Activated T-helper 1 cell treated with anti-CD3 and anti-CD28 coated beads, Interleukin-2, amount 50 U/mL, for 16 hours (primary cell): ENCODE data around the gene POLDIP3.
A peak's percentile ranks its signal among the peaks of the same experiment; 100 is the strongest.
"Not testable (repeated sequence)": the region's sequence is repeated elsewhere in the genome, so short reads cannot be mapped to it uniquely, and the experiment has no call there.

Experiments used
- DNase-seq, 2 donors: peaks; one replicate each; pipeline ENCODE4 v3.0.0-alpha.2; 2020; ENCODE audit warnings: low read depth in 1 of 2, low spot score in 1 of 2

The POLDIP3 gene

DNA sequence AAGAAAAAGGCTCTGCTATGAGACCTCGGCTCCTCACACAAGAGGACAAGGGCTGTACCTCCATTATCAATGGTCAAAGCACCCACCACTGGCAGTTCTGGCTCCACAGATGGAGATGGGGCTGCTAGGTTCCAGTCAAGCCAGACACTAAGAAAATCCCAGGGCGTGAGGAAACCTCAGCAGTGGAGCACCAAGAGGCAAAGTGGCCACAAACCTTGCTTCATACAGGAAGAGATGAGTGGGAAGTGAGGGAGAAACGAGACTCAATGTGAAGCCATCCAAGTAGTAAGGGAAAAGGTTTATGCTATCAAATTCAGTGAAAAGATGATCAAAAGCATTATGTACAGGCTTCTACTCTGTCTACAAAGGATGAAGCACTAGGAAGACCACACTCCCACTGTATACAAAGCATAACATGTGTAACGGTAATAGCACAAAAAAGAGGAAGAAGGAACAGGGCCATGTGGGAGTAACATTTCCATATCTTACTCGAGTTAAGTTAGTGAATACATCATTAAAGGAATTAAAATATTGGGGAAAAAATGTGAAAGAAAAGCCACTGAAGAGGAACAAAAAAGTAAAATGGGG lies 27.0 kb downstream of the POLDIP3 start:
- DNase-seq = no peak

DNA sequence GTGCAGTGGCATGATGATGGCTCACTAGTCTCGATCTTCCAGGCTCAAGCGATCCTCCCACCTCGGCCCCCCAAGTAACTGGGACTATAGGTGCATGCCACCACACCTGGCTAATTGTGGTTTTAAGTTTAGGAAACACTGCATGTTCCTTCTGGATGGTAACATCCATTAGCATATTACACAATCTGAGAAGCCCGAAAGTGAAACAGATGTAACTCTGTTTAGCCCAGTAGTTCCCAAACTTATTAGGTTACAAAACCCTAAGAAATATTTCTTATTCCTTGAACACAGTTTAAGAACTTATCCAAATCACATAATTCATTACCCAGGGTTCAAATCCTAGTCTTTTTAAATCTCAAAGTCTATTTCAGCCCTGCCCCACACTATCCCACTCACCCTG lies 28.3 kb downstream of the POLDIP3 start:
- DNase-seq = no peak

DNA sequence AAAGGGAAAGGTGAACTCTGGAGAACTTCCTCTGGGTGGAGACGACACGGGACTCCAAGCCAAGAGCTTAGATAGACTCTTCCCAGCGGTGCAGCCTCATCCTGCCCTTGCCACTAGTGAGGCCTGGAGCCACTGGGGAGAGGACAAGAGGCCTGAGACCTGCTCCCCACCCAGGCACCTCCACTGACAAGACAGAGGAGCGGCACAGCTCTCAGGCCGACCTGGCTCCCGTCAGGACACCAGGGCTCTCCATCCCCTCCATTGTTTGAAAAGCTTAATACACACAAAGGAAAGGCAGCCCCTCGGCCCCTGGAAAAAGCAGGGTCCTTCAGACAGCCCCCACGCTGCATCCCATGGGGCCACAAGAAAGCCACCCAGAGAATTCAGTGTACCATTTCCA lies 29.6 kb downstream of the POLDIP3 start:
- no peak for DNase-seq

DNA sequence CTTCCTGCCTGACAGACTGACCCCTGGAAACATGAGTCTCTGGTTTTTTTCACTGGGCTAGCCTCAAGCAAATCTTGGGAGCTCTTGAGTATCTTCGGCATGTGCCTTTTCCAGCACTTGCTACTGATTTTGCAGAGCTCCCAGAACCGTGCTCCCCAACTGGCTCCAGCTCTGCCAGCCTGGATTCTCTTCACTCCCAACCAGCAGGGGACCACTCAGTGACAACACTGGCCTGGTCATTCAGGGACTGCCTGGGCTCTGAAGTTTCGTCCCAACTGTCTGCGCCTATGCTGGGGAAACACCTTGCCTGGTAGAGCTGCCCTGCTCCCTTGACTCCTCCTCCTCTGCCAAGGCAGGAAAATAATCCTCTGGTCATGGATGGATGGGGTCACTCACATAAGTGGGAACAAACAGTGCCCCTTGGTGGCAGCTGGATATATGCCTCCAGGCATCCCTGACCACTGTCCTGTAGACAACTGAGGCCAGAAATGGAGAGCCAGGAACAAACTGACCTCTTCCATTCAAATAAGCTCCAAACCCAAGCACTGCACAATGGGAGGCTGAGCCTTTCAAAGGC lies 30.2 kb downstream of the POLDIP3 start:
- no peak for DNase-seq

DNA sequence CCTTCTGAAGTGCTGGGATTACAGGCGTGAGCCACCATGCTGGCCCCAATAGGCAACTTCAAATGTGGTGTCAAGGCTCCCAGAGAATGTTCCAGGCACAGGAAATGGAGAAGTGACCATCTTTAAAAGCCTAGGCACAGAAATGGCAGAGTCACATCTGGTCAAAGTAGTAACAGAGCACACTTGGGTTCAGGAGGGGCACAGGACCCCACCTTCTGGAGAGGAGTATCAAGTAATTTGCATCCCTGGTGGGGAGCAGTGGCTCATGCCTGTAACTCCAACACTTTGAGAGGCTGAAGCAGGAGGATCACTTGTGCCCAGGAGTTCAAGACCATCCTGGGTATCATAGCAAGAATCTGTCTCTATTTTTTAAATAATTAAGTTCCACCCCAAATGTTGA lies 31.7 kb downstream of the POLDIP3 start:
- no peak for DNase-seq

DNA sequence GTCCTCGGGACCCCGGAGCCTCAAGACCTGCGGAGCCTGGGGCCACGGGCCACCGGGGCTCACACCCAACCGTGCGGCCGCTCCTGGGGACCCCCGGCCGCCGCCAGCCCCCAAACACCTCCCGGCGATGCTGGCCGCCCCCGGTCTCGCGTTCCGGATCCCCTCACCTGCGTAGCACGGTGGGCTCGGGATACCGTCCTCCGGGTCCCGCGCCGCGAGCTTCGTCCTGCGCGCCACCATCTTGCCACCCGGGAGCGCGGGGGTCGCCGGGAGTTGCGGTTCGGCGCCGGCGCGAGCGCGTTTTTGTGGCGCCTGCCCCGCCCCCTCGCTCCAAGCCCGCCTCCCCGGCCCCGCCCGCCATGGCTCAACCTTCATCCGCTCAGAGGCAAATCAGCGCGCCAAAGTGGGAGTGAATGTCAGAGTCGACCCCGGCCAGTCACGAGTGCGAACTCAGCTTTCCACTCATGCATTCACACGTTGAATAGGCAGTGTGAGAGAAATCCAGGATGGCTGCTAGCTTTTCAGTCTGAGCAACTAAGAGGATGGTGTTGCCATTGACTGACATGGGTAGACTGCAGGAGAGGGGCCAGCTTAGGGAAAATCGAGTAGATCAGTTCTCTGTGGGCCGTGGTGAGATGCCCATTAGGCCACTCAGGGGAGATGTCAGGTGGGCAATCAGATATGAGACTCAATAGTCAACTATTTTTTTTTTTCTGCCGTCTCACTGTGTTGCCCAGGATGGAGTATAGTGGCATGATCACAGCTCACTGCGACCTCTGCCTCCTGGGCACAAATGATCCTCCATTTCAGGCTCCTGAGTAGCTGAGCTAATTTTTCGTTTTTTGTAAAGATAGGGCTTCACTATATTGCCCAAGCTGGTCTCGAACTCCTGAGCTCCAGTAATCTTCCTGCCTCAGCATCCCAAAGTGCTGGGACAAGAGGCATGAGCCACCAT lies 32.6 kb downstream of the POLDIP3 start:
- peak; percentile 71 to 73 for DNase-seq

DNA sequence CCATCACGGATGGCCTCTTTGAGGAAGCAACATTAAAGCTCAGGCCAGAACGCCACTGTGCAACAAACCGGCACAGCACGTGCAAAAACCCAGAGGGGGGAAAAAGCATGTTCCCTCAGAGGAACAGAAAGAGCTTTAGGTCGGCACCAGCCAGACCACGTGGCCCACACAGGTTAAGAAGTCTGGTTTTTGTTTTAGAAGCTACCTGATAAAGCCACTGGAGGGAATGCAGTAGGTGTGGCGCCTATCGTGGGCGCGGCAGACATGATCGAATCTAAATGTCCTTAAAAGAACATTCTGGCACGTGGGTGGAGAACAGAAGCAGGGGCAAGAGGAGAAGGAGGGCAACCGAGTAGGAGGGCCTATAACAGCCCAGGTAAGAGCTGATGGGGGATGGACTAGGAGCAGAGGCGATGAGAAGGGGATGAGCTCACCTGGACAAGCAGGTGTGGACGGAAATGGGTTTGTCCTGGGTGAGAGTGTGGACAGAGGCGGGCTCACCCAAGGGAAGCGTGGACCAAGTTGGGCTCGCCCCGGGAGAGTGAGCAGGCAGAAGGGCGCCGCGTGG lies 33.4 kb downstream of the POLDIP3 start:
- not testable (repeated sequence) for DNase-seq

DNA sequence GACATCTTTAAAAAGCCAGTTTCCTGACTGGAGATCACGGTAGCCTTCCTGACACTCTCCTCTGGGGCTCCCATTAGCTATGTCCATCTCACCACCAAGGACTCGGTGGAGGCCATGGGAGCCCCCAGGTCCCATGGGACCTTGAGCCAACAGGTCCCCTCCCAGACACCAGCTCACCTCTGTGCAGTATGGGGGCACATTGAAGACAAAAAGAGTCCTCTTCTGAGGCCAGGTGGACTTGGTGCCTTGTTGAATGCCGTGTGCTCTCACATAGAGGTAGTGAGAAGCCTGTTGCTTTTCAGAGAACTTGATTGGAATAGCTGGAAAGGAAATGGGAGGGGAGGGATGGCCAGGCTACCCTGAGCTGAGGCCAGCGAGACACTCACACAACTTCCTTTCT lies 34.6 kb downstream of the POLDIP3 start:
- DNase-seq = not testable (repeated sequence)

DNA sequence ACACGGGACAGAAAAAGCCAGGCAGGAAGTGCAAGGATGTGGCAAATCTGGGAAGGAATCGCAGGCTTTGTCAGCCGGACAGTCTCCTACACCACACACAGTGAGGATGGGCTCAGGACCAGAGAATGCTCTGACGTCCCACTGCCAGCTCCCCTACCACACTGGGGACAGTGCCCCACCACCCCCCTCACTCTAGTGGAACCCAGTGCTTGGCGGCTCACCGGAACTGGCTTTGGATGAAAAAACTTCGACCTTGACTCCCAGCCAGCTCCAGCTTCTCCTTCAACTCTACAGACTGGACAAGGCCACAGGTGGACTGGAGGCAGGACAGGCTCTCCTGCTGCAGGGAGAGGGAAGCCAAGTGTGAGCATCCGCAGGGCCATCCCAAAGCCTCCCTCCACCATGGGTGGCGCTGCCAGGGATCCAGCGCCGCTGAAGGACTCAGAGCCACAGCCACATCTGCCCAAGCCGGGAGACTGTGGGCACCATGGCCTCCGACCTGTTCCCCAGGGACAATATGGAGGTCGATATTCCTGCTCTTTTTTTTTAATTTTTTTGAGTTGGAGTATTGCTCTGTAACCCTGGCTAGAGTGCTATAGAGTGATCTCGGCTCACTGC lies 37.0 kb downstream of the POLDIP3 start:
- no peak for DNase-seq

DNA sequence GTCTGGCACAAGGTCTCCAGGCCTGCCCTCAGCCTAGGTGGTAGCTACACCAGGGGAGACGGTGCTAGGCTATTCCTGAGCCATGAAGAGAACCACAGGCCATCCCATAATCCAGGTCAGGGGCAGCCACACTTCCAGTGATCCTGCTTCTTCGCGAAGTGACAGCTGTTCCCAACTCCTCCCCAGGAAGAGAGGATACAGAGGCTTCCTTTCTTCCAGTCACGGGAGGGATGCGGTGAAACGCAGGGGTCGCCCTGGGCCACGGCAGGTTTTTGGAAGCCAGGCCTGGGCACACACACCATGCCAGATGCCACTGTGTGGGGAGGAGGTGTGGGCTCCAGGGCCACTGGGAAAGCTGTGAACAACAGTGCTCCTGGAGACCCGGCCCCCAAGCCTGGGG lies 37.5 kb downstream of the POLDIP3 start:
- DNase-seq = not testable (repeated sequence)

DNA sequence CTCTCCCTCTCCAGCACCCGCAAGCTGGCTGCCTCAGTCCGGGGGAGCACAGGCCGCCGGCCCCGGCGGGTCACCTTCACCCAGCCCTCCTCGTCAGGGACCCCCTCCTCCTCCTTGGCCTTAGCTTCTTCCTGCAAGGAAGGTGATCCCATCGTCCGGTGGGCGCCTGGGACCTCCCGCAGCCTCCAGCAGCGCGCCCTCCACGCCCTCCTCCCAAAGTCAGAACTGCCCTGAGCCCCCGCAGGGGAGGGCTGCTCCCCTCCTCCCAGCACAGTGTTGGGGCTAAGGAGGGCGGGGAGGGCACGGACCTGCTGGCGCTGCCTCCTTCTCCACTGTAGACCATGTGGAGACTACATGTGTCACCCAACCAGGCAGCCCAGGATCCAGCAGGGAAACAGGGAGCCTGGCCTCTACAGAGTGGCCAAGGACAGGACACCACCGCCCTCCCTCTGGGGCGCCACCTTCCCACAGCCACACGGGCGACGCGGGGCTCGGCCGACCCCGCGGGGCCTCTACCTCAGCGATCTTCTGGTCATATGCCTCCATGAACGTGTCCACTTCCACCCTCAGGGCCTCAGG lies 38.6 kb downstream of the POLDIP3 start:
- DNase-seq = not testable (repeated sequence)

DNA sequence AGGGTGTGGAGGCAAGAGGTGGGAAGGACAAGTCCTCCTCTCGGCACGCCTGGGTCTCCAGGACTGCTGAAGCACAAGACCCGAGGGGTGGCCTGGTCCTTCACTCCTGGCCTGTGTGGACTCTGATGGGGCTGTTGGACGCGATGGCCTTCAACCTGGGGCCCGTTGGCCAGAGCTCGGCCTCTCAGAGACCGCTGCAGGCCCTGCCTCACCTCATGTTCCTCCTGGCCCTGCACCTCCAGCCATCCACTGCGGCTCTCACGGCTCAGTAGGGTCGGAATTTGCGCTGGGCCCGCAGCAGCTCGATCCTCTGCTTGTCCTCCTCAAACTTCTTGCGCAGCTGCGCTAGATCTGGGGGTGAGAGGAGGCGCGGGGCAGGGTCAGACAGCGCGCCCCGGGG lies 40.2 kb downstream of the POLDIP3 start:
- not testable (repeated sequence) for DNase-seq

DNA sequence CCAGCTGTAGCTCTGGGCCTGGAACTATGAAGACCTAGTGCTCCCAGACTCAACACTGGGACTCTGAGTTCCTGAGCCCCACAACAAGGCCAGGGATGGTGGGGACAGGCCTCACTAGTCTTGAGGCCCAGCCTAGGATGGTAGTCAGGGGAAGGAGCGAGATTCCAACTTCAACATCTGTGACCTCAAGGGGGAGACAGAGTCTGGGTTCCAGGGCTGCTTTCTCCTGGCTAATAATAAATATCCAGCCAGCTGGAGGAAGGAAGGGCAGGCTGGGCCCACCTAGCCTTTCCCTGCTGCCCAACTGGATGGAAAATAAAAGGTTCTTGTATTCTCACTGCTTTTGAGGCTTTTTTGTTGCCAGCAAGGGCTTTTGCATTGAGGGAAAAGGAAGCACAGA lies 40.6 kb downstream of the POLDIP3 start:
- not testable (repeated sequence) for DNase-seq

DNA sequence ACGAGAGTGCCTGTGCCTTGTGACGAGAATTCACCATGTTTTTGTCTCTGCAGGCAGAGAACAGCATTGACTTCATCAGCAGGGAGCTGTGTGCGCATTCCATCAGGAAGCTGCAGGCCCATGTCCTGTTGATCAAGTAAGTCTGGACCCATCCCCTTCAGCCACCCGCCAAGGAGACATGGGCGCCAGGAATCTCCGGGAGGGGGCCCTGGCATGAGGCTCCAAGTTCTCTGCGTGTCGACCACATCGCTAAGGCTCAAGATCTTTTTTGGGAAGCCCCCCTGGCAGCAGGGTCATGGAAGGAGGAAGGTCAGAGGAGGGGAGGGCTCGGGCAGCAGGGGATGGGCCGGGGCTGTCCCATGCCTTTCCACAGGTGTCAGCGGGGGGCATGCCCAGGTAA lies 43.6 kb downstream of the POLDIP3 start:
- not testable (repeated sequence) for DNase-seq

DNA sequence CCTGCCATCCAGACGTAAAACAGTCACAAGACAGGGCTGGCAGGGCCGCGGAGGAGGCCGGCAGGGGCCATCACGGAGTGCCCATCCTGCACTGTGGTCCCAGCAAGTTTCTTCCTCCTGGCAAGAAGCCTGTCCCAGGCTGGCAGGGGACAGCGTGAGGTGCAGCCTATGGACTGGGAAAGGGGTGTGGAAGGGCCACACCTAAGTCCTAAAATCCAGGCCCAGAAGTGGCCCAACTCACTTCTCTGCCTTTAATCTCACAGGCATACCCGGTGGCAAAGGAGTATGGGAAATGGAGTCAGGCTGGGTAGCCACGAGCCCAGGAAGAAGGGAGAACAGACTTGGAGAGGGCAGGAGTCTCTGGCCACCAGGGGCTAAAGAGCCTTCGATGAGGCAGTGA lies 44.1 kb downstream of the POLDIP3 start:
- DNase-seq = not testable (repeated sequence)

DNA sequence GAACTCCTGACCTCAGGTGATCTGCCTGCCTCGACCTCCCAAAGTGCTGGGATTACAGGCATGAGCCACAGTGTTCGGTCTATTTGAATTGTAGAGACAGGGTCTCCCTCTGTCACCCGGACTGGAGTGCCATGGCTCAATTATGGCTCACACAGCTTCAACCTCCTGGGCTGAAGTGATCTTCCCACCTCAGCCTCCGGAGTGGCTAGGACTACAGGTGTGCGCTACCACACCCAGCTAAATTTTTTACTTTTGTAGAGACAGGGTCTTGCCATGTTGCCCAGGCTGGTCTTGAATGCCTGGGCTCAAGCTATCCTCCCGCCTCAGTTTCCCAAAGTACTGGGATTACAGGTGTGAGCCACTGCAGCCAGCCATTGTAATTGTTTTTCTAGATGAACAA lies 46.7 kb downstream of the POLDIP3 start:
- not testable (repeated sequence) for DNase-seq

DNA sequence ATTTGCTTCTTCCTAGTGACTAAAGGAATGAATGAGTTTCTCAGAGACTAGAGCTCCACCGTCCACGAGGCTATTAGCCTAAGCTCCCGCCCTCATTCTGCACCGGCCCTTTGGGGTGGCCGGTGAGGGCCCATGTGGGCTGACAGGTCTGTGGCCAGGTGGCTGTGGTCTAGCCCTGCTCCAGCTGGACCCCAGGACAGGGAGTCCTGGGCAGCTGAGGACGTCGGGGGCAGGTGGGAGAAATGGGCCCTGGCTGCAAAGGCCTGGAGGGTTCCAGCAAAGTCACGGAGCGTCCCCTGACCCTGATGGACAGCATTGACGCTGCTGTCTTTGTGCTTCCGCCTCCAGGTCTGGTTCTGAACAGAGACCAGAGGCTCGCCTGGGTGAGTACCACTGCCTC lies 48.7 kb downstream of the POLDIP3 start:
- no peak for DNase-seq

DNA sequence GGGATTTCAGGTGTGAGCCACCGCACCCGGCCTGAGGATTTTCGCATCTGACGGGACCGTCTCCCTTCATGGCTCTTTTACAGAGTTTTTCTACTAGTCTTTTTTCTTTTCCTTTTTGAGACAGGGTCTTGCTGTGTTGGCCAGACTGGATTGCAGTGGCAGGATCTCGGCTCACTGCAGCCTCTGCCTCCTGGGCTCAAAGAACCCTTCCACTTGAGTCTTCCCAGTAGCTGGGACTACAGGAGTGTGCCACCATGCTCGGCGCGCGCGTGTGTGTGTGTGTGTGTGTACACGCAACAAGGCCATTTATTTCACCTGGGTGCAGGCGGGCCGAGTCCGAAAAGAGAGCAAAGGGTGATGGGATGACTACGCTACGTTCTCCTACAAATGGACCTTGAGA lies 50.0 kb downstream of the POLDIP3 start:
- DNase-seq = no peak

DNA sequence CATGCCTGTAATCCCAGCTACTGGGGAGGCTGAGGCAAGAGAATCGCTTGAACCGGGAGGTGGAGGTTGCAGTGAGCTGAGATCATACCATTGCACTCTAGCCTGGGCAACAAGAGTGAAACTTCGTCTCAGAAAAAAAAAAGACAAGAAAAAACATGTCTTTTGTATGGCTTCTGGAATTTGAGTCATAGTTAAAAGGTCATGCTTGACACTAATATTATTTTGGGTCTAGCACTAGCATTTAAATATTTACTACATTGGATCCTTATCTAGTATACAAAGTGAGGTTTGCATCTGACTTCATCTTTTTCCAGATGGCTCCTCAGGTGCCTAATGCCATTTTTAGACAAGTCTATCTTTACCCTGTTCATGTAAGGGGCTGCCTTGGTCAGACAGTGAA lies 50.7 kb downstream of the POLDIP3 start:
- DNase-seq = not testable (repeated sequence)

DNA sequence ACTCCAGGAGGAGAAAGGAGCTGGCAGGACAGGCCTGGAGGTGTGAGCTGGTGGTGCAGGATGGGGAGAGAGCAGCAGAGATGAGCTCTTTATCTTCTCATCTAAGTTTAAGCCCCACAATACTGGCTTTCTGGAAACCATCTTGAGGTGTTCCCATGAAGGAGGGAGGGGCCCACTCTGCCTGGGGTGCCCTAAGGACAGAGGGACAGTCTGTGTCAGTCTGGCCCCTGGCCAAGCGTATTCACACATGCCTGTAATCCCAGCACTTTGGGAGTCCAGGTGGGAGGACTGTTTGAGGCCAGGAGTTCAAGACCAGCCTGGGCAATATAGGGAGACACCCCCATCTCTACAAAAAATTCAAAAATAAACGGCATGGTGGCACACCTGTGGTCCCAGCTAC lies 52.0 kb downstream of the POLDIP3 start:
- DNase-seq = no peak

DNA sequence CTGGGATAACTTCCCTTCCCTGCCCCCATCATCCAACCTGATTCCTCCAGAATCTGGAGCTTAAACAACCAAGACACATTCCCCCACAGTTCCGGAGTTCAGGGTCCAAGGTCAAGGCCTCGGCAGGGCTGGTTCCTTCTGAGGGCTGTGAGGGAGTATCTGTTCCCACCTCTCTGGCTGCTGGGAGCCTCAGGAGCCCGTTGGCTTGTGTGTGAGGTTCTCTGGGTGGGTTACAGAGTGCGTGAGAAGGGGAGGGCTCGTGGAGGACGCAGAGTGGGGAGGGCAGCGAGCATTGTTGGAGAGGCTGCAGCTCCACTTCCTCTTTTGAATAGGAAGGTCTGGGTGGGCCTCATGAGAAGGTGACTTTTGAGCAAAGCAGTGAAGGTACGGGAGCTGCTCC lies 52.4 kb downstream of the POLDIP3 start:
- DNase-seq = no peak
